ENCODE measurements around the gene MED29. TPM values are rescaled to one million over a fixed set of nuclear protein-coding genes. Genes with fewer than 3 reads are reported as not detected.

The MED29 gene
- total and polyA plus RNA-seq, 2 of the 13 experiments (the other 11 are each of a cell fraction or from before 2014, with no cell fraction given) = 14.0 to 19.7 TPM

- no peak for TF ChIP-seq ZNF124 (CRISPR knock-in tag; IDR thresholded peaks at IDR 0.05)
- TF ChIP-seq TAF15 (IDR thresholded peaks at IDR 0.05; ENCODE audit: low read depth, low read length, poor library complexity, severe bottlenecking) = no peak
- TF ChIP-seq NR2F2 (IDR thresholded peaks at IDR 0.05; ENCODE audit: borderline replicate concordance, low read depth) = no peak
- TF ChIP-seq KMT2B (CRISPR knock-in tag; IDR thresholded peaks at IDR 0.05) = peak; percentile 92
- no peak for TF ChIP-seq MLLT10 (CRISPR knock-in tag; IDR thresholded peaks at IDR 0.05)
- no peak for TF ChIP-seq NONO (IDR thresholded peaks at IDR 0.05)
- TF ChIP-seq NONO (CRISPR knock-in tag; conservative IDR thresholded peaks at IDR 0.05) = peak; percentile 96
- TF ChIP-seq POLR2AphosphoS2 (IDR thresholded peaks at IDR 0.05; ENCODE audit: low read depth, low read length) = no peak
- no peak for TF ChIP-seq FUBP1 (CRISPR knock-in tag; IDR thresholded peaks at IDR 0.05; ENCODE audit: borderline replicate concordance)
- 0 out of 2 replicates have a peak, but pooled peaks have one; percentile 79 for TF ChIP-seq HOMEZ (CRISPR knock-in tag; IDR thresholded peaks at IDR 0.05; ENCODE audit: low read depth)
- peak; percentile 86 for TF ChIP-seq YEATS4 (CRISPR knock-in tag; IDR thresholded peaks at IDR 0.05; ENCODE audit: borderline replicate concordance)
- peak; percentile 80; the same call in 1 of the 2 replicates for TF ChIP-seq ZBTB42 (CRISPR knock-in tag; IDR thresholded peaks at IDR 0.05)
- TF ChIP-seq NR2F1 (CRISPR knock-in tag; IDR thresholded peaks at IDR 0.05) = no peak
- peak; percentile 98 for TF ChIP-seq ZNF687 (CRISPR knock-in tag; IDR thresholded peaks at IDR 0.05)
- peak; percentile 35; the same call in 1 of the 2 replicates for TF ChIP-seq SKIL (CRISPR knock-in tag; IDR thresholded peaks at IDR 0.05; ENCODE audit: borderline replicate concordance)
- peak; percentile 87 for TF ChIP-seq ATF2 (CRISPR knock-in tag; IDR thresholded peaks at IDR 0.05)
- no peak for TF ChIP-seq WIZ (CRISPR knock-in tag; IDR thresholded peaks at IDR 0.05)
These were observed 54.3 kb downstream of the MED29 start, which contains the start of gene SUPT5H (continued) for GRCh38 chr19:39445196-39446111.

Measured in HepG2 (cell line).